ENCODE results near the gene RCE1.

RCE1 gene

GRCh38 chr11:66863428-66864125, 20.3 kb downstream of the RCE1 start:
- H3K9me3 ChIP-seq (replicated peaks in 1 of 2; ENCODE audit: control insufficient read depth in 2 of 2, insufficient read depth in 1 of 2, low read depth in 1 of 2, low read length in 2 of 2) = no peaks in the 10 kb centered on the region
- H4K91ac ChIP-seq (ENCODE audit: low read depth, low read length, poor library complexity) = no peak overlapping the region
- H2AK5ac ChIP-seq (ENCODE audit: low read depth, low read length) = no peak overlapping the region
- peaks cover 4 to 7% of the 10 kb centered on the region in 2 donors for H3K36me3 ChIP-seq (replicated peaks in 1 of 2; ENCODE audit: control insufficient read depth in 2 of 2, insufficient read depth in 2 of 2, low read length in 2 of 2)
- H2BK15ac ChIP-seq (ENCODE audit: low read length) = no peak overlapping the region
- no peak overlapping the region for H3K27ac ChIP-seq (replicated peaks; ENCODE audit: low read length)
- H3K14ac ChIP-seq (ENCODE audit: low read length) = no peak overlapping the region
- H2AFZ ChIP-seq (ENCODE audit: low read length) = no peak overlapping the region
- H3K4me3 ChIP-seq (ENCODE audit: low read length in 2 of 2) = no peak overlapping the region
- H3K18ac ChIP-seq (ENCODE audit: low read length) = peak overlapping the region; percentile 35
- H3K4me1 ChIP-seq (ENCODE audit: control insufficient read depth in 2 of 2, insufficient read depth in 1 of 2, low read depth in 1 of 2, low read length in 2 of 2) = no peaks in the 10 kb centered on the region
- H3K79me1 ChIP-seq (ENCODE audit: low read depth, low read length) = peaks cover 6% of the 10 kb centered on the region
- H3K9ac ChIP-seq (ENCODE audit: low read depth, low read length, poor library complexity) = no peak overlapping the region
- WGBS, 2 donors (ENCODE audit: extremely low coverage in 2 of 2, insufficient read length in 2 of 2, insufficient replicate concordance in 1 of 2) = no CpG with 5 or more reads among the region's 31 CpGs
- no peak for DNase-seq (ENCODE audit: low spot score)
- H3K27me3 ChIP-seq (ENCODE audit: control insufficient read depth in 3 of 3, insufficient read depth in 3 of 3, low read depth in 1 of 3, low read length in 3 of 3) = no peaks in the 10 kb centered on the region
- no peak overlapping the region for H2BK5ac ChIP-seq (ENCODE audit: low read length)
- H3K4me2 ChIP-seq (ENCODE audit: insufficient read depth, low read length, poor library complexity, severe bottlenecking) = no peak overlapping the region
- no peak overlapping the region for H2BK12ac ChIP-seq (ENCODE audit: low read length)
- H3K4ac ChIP-seq (ENCODE audit: low read length) = no peak overlapping the region
- no peak overlapping the region for H2BK120ac ChIP-seq (ENCODE audit: low read depth, low read length)
- H3K23ac ChIP-seq (ENCODE audit: low read depth, low read length, poor library complexity) = no peak overlapping the region
- H4K8ac ChIP-seq (ENCODE audit: low read depth, low read length) = no peak overlapping the region

DNA sequence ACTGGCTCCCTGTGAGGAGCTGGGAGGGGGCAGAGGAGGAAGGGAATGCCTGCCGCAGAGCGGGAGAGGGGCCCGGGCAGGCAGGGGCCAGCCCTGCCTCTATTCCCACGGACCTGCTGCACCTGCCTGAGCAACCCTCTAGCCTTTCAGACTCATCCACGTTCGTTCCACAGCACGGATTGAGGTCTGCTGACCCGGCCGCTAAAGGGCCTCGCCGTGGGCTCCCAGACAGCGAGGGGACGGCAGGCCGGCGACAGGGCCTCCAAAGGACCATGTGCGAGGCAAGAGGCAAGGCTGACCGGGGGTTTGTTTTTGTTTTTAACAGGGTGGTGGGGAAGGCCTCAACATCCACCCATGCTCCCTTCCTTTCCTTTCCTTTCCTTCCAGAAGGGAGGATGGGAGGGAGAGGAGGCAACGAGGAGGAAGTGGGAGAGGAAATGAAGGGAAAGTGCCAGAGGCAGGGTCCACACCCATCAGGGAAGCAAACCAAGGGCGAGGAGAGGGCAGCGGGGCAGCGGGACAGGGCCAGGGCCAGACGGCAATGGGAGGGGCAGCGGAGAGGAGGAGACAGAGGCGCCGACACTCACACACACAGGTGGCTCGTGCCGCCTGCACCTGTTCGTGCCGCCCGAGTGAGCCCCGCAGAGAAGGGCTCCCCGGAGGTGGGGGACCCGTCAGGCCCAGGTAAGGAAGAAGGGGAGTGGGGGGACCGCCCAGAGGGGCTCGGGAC, 21.1 kb downstream of the RCE1 start:
- H3K27me3 ChIP-seq (ENCODE audit: control insufficient read depth in 3 of 3, insufficient read depth in 3 of 3, low read depth in 1 of 3, low read length in 3 of 3) = no peaks in the 10 kb centered on the region
- H4K8ac ChIP-seq (ENCODE audit: low read depth, low read length) = no peak overlapping the region
- no peak overlapping the region for H3K14ac ChIP-seq (ENCODE audit: low read length)
- no peak overlapping the region for H2AK5ac ChIP-seq (ENCODE audit: low read depth, low read length)
- H2BK5ac ChIP-seq (ENCODE audit: low read length) = no peak overlapping the region
- no peak overlapping the region for H2BK12ac ChIP-seq (ENCODE audit: low read length)
- H4K91ac ChIP-seq (ENCODE audit: low read depth, low read length, poor library complexity) = no peak overlapping the region
- H3K18ac ChIP-seq (ENCODE audit: low read length) = peak overlapping the region; percentile 46
- no peak overlapping the region for H3K4me3 ChIP-seq (ENCODE audit: low read length in 2 of 2)
- H3K79me1 ChIP-seq (ENCODE audit: low read depth, low read length) = peaks cover 4% of the 10 kb centered on the region
- H3K23ac ChIP-seq (ENCODE audit: low read depth, low read length, poor library complexity) = no peak overlapping the region
- H3K9me3 ChIP-seq (replicated peaks in 1 of 2; ENCODE audit: control insufficient read depth in 2 of 2, insufficient read depth in 1 of 2, low read depth in 1 of 2, low read length in 2 of 2) = no peaks in the 10 kb centered on the region
- WGBS, 2 donors (ENCODE audit: extremely low coverage in 2 of 2, insufficient read length in 2 of 2, insufficient replicate concordance in 1 of 2) = no CpG with 5 or more reads among the region's 35 CpGs
- DNase-seq (ENCODE audit: low spot score) = no peak
- no peak overlapping the region for H2BK15ac ChIP-seq (ENCODE audit: low read length)
- H2BK120ac ChIP-seq (ENCODE audit: low read depth, low read length) = no peak overlapping the region
- peaks cover 0 to 3% of the 10 kb centered on the region in 2 donors for H3K4me1 ChIP-seq (ENCODE audit: control insufficient read depth in 2 of 2, insufficient read depth in 1 of 2, low read depth in 1 of 2, low read length in 2 of 2)
- peaks cover 1 to 4% of the 10 kb centered on the region in 2 donors for H3K36me3 ChIP-seq (replicated peaks in 1 of 2; ENCODE audit: control insufficient read depth in 2 of 2, insufficient read depth in 2 of 2, low read length in 2 of 2)
- H3K9ac ChIP-seq (ENCODE audit: low read depth, low read length, poor library complexity) = no peak overlapping the region
- H3K4me2 ChIP-seq (ENCODE audit: insufficient read depth, low read length, poor library complexity, severe bottlenecking) = no peak overlapping the region
- no peak overlapping the region for H3K4ac ChIP-seq (ENCODE audit: low read length)
- no peak overlapping the region for H3K27ac ChIP-seq (replicated peaks; ENCODE audit: low read length)
- H2AFZ ChIP-seq (ENCODE audit: low read length) = no peak overlapping the region

GRCh38 chr11:66864924-66865697, 21.9 kb downstream of the RCE1 start:
- Histone ChIP-seq H4K91ac (ENCODE audit: low read depth, low read length, poor library complexity) (no peak overlapping the region), H3K9me3 (replicated peaks in 1 of 2; ENCODE audit: control insufficient read depth in 2 of 2, insufficient read depth in 1 of 2, low read depth in 1 of 2, low read length in 2 of 2) (no peaks in the 10 kb centered on the region), H2AK5ac (ENCODE audit: low read depth, low read length) (peak overlapping the region; percentile 76), H2BK120ac (ENCODE audit: low read depth, low read length) (no peak overlapping the region), H2BK12ac (ENCODE audit: low read length) (no peak overlapping the region), H2BK5ac (ENCODE audit: low read length) (peak overlapping the region; percentile 58), H2BK15ac (ENCODE audit: low read length) (peak overlapping the region; percentile 69), H3K4me1 (ENCODE audit: control insufficient read depth in 2 of 2, insufficient read depth in 1 of 2, low read depth in 1 of 2, low read length in 2 of 2) (peaks cover 0 to 3% of the 10 kb centered on the region in 2 donors), H3K4me3 (ENCODE audit: low read length in 2 of 2) (no peak overlapping the region), H3K14ac (ENCODE audit: low read length) (peak overlapping the region; percentile 44), H3K18ac (ENCODE audit: low read length) (no peak overlapping the region), H3K23ac (ENCODE audit: low read depth, low read length, poor library complexity) (peak overlapping the region; percentile 47), H3K79me1 (ENCODE audit: low read depth, low read length) (peaks cover 2% of the 10 kb centered on the region), H3K4me2 (ENCODE audit: insufficient read depth, low read length, poor library complexity, severe bottlenecking) (no peak overlapping the region), H4K8ac (ENCODE audit: low read depth, low read length) (no peak overlapping the region), H3K9ac (ENCODE audit: low read depth, low read length, poor library complexity) (peak overlapping the region; percentile 38), H2AFZ (ENCODE audit: low read length) (no peak overlapping the region), H3K36me3 (replicated peaks in 1 of 2; ENCODE audit: control insufficient read depth in 2 of 2, insufficient read depth in 2 of 2, low read length in 2 of 2) (peaks cover 0 to 4% of the 10 kb centered on the region in 2 donors), H3K27ac (replicated peaks; ENCODE audit: low read length) (no peak overlapping the region), H3K4ac (ENCODE audit: low read length) (no peak overlapping the region), H3K27me3 (ENCODE audit: control insufficient read depth in 3 of 3, insufficient read depth in 3 of 3, low read depth in 1 of 3, low read length in 3 of 3) (no peaks in the 10 kb centered on the region)
- WGBS, 2 donors (ENCODE audit: extremely low coverage in 2 of 2, insufficient read length in 2 of 2, insufficient replicate concordance in 1 of 2) = no CpG with 5 or more reads among the region's 23 CpGs
- DNase-seq (ENCODE audit: low spot score) = no peak

- H2BK15ac ChIP-seq (ENCODE audit: low read length) = no peak overlapping the region
- peak overlapping the region; percentile 13 for H3K23ac ChIP-seq (ENCODE audit: low read depth, low read length, poor library complexity)
- H3K14ac ChIP-seq (ENCODE audit: low read length) = peak overlapping the region; percentile 32
- no peak overlapping the region for H3K4me2 ChIP-seq (ENCODE audit: insufficient read depth, low read length, poor library complexity, severe bottlenecking)
- peak overlapping the region; percentile 37 for H3K9ac ChIP-seq (ENCODE audit: low read depth, low read length, poor library complexity)
- H3K36me3 ChIP-seq (replicated peaks in 1 of 2; ENCODE audit: control insufficient read depth in 2 of 2, insufficient read depth in 2 of 2, low read length in 2 of 2) = peaks cover 0 to 4% of the 10 kb centered on the region in 2 donors
- no peak overlapping the region for H2BK12ac ChIP-seq (ENCODE audit: low read length)
- H3K79me1 ChIP-seq (ENCODE audit: low read depth, low read length) = peaks cover 2% of the 10 kb centered on the region
- H3K9me3 ChIP-seq (replicated peaks in 1 of 2; ENCODE audit: control insufficient read depth in 2 of 2, insufficient read depth in 1 of 2, low read depth in 1 of 2, low read length in 2 of 2) = no peaks in the 10 kb centered on the region
- no peak for DNase-seq (ENCODE audit: low spot score)
- H4K91ac ChIP-seq (ENCODE audit: low read depth, low read length, poor library complexity) = no peak overlapping the region
- H3K27me3 ChIP-seq (ENCODE audit: control insufficient read depth in 3 of 3, insufficient read depth in 3 of 3, low read depth in 1 of 3, low read length in 3 of 3) = no peaks in the 10 kb centered on the region
- WGBS, 2 donors (ENCODE audit: extremely low coverage in 2 of 2, insufficient read length in 2 of 2, insufficient replicate concordance in 1 of 2) = no CpG with 5 or more reads among the region's 23 CpGs
- H2AK5ac ChIP-seq (ENCODE audit: low read depth, low read length) = no peak overlapping the region
- H4K8ac ChIP-seq (ENCODE audit: low read depth, low read length) = no peak overlapping the region
- H3K27ac ChIP-seq (replicated peaks; ENCODE audit: low read length) = no peak overlapping the region
- no peak overlapping the region for H3K4me3 ChIP-seq (ENCODE audit: low read length in 2 of 2)
- peak overlapping the region; percentile 81 for H3K18ac ChIP-seq (ENCODE audit: low read length)
- no peak overlapping the region for H2AFZ ChIP-seq (ENCODE audit: low read length)
- H2BK120ac ChIP-seq (ENCODE audit: low read depth, low read length) = no peak overlapping the region
- no peak overlapping the region for H2BK5ac ChIP-seq (ENCODE audit: low read length)
- H3K4ac ChIP-seq (ENCODE audit: low read length) = no peak overlapping the region
- peaks cover 0 to 3% of the 10 kb centered on the region in 2 donors for H3K4me1 ChIP-seq (ENCODE audit: control insufficient read depth in 2 of 2, insufficient read depth in 1 of 2, low read depth in 1 of 2, low read length in 2 of 2)
These were observed 22.8 kb downstream of the RCE1 start for GRCh38 chr11:66866007-66866406.
